HepG2 (cell line): ENCODE data around the gene SPACA4. TPM values are rescaled to one million over a fixed set of nuclear protein-coding genes. Genes with fewer than 3 reads are reported as not detected.

Experiments used
- AGO1 ChIP-seq: fragments of 200-400 bp; formaldehyde crosslinking; IDR thresholded peaks from 2 replicates; pipeline ENCODE4 v1.6.1; 2017; ENCODE audit warnings: mild to moderate bottlenecking, low read depth, low read length, moderate library complexity; ENCODE audit not compliant: poor library complexity, severe bottlenecking
- AGO2 ChIP-seq: fragments of 200-400 bp; formaldehyde crosslinking; optimal IDR thresholded peaks from 2 replicates; pipeline ENCODE3; 2017; ENCODE audit warnings: mild to moderate bottlenecking, low read depth, low read length, moderate library complexity
- DPF2 ChIP-seq: sonication (generic); formaldehyde crosslinking; IDR thresholded peaks from 2 replicates; pipeline ENCODE4 v1.4.0; 2020; ENCODE audit warnings: mild to moderate bottlenecking, low read depth, missing genetic modification reagents, borderline replicate concordance
- EZH2 ChIP-seq: conservative IDR thresholded peaks from 2 replicates; pipeline ENCODE4 v1.6.1; 2012; ENCODE audit warnings: mild to moderate bottlenecking, low read depth, low read length, moderate library complexity
- HES4 ChIP-seq: sonication (generic); formaldehyde crosslinking; IDR thresholded peaks from 2 replicates; pipeline ENCODE4 v1.9.0; 2021; ENCODE audit warnings: mild to moderate bottlenecking, missing genetic modification reagents, borderline replicate concordance
- HMG20B ChIP-seq: conservative IDR thresholded peaks from 2 replicates; pipeline ENCODE4 v1.6.1; 2016; ENCODE audit warnings: missing genetic modification reagents, missing compliant biosample characterization
- HNRNPL ChIP-seq: fragments of 200-400 bp; formaldehyde crosslinking; IDR thresholded peaks from 2 replicates; pipeline ENCODE4 v1.6.1; 2017; ENCODE audit warnings: mild to moderate bottlenecking, low read depth, low read length
- HNRNPLL ChIP-seq: fragments of 200-400 bp; formaldehyde crosslinking; IDR thresholded peaks from 2 replicates; pipeline ENCODE4 v1.6.1; 2017; ENCODE audit warnings: mild to moderate bottlenecking, low read depth, low read length; ENCODE audit not compliant: poor library complexity, severe bottlenecking
- HOXA3 ChIP-seq: sonication (generic); formaldehyde crosslinking; IDR thresholded peaks from 2 replicates; pipeline ENCODE4 v1.5.0; 2020; ENCODE audit warnings: missing genetic modification reagents
- JUND ChIP-seq: sonication (generic); formaldehyde crosslinking; IDR thresholded peaks from 2 replicates; pipeline ENCODE4 v1.8.0; 2022; ENCODE audit warnings: mild to moderate bottlenecking, missing genetic modification reagents
- KDM2A ChIP-seq: sonication (generic); formaldehyde crosslinking; IDR thresholded peaks from 2 replicates; pipeline ENCODE4 v1.4.0; 2020; ENCODE audit warnings: low read depth, missing genetic modification reagents, borderline replicate concordance
- NFYB ChIP-seq: sonication (generic); formaldehyde crosslinking; IDR thresholded peaks from 2 replicates; pipeline ENCODE4 v1.4.0; 2020; ENCODE audit warnings: missing genetic modification reagents
- NONO ChIP-seq, 2 experiments: fragments of 450-650 bp in 1 of 2; sonication (generic) in 1 of 2; formaldehyde crosslinking in 1 of 2; IDR thresholded peaks in 1 of 2; conservative IDR thresholded peaks in 1 of 2; 2 replicates each; pipeline versions ENCODE4 v1.6.1 to v1.8.0; 2017 to 2022; ENCODE audit warnings: mild to moderate bottlenecking in 1 of 2, missing genetic modification reagents in 1 of 2, moderate library complexity in 1 of 2
- PAXIP1 ChIP-seq: sonication (generic); formaldehyde crosslinking; conservative IDR thresholded peaks from 2 replicates; pipeline ENCODE4 v1.4.0; 2020; ENCODE audit warnings: mild to moderate bottlenecking, missing genetic modification reagents, moderate library complexity
- POLR2G ChIP-seq: fragments of 200-400 bp; formaldehyde crosslinking; IDR thresholded peaks from 2 replicates; pipeline ENCODE4 v1.6.1; 2018; ENCODE audit warnings: mild to moderate bottlenecking, low read depth, low read length, moderate library complexity
- RAD51 ChIP-seq: fragments of 450-650 bp; IDR thresholded peaks from 2 replicates; pipeline ENCODE4 v1.6.1; 2016; ENCODE audit warnings: borderline replicate concordance
- RARA ChIP-seq: IDR thresholded peaks from 2 replicates; pipeline ENCODE4 v1.6.1; 2016; ENCODE audit warnings: missing genetic modification reagents, missing compliant biosample characterization
- RBFOX2 ChIP-seq: fragments of 200-400 bp; formaldehyde crosslinking; IDR thresholded peaks from 2 replicates; pipeline ENCODE4 v1.6.1; 2017; ENCODE audit warnings: low read depth, mild to moderate bottlenecking, low read length
- RELA ChIP-seq: sonication (generic); formaldehyde crosslinking; IDR thresholded peaks from 2 replicates; pipeline ENCODE4 v1.4.0; 2020; ENCODE audit warnings: missing genetic modification reagents
- RXRA ChIP-seq: sonication (generic); formaldehyde crosslinking; IDR thresholded peaks from 2 replicates; pipeline ENCODE4 v1.5.1; 2020; ENCODE audit warnings: missing genetic modification reagents
- TP53 ChIP-seq: sonication (generic); formaldehyde crosslinking; conservative IDR thresholded peaks from 2 replicates; pipeline ENCODE4 v1.4.0; 2020; ENCODE audit warnings: missing genetic modification reagents
- ZC3H13 ChIP-seq: sonication (generic); formaldehyde crosslinking; IDR thresholded peaks from 2 replicates; pipeline ENCODE4 v1.8.1; 2023; ENCODE audit warnings: mild to moderate bottlenecking, missing genetic modification reagents, moderate library complexity
- ZNF484 ChIP-seq: sonication (generic); formaldehyde crosslinking; IDR thresholded peaks from 2 replicates; pipeline ENCODE4 v1.5.1; 2020; ENCODE audit warnings: mild to moderate bottlenecking, low read depth, missing genetic modification reagents, borderline replicate concordance
- ZNF512B ChIP-seq: sonication (generic); formaldehyde crosslinking; IDR thresholded peaks from 2 replicates; pipeline ENCODE4 v1.5.1; 2020; ENCODE audit warnings: missing genetic modification reagents, mild to moderate bottlenecking, borderline replicate concordance
- ZNF878 ChIP-seq: sonication (generic); formaldehyde crosslinking; IDR thresholded peaks from 2 replicates; pipeline ENCODE4 v1.8.1; 2023; ENCODE audit warnings: mild to moderate bottlenecking, missing genetic modification reagents, moderate library complexity
- polyA plus RNA-seq, 8 experiments: library from polyadenylated mRNA; depleted of rRNA in 3 of 8; stranded (reverse) in 7 of 8; unstranded in 1 of 8; fragments of >200 nt; fragmentation: Illumina TruSeq in 4 of 8; extraction: Trizol in 4 of 8; gene quantifications; 2 replicates each; pipeline versions ENCODE4 v1.2.1 to v1.2.3, GENCODE V29; 2011 to 2016; ENCODE audit warnings: low read depth in 4 of 8, missing spikeins in 1 of 8, mixed read lengths in 1 of 8; ENCODE audit not compliant: insufficient read depth in 1 of 8
- total RNA-seq, 5 experiments: library from RNA; depleted of rRNA; stranded (reverse); fragments of >200 nt; fragmentation: Illumina TruSeq; extraction: Trizol; gene quantifications; 2 replicates each; pipeline ENCODE4 v1.2.3, GENCODE V29; 2016; ENCODE audit warnings: low read depth in 1 of 5

SPACA4 gene
- total and polyA plus RNA-seq, 2 of the 13 experiments (the other 11 are each of a cell fraction or from before 2014, with no cell fraction given): not detected

GRCh38 chr19:48629599-48630295 is 23.2 kb downstream of the SPACA4 start (continued):
- no peak for TF ChIP-seq ZNF512B (CRISPR knock-in tag)
- TF ChIP-seq RARA (CRISPR knock-in tag): no peak
- no peak for TF ChIP-seq HMG20B (CRISPR knock-in tag)
- TF ChIP-seq NONO (IDR thresholded peaks at IDR 0.05): no peak
- TF ChIP-seq NONO (CRISPR knock-in tag; conservative IDR thresholded peaks at IDR 0.05): no peak
- no peak for TF ChIP-seq KDM2A (CRISPR knock-in tag)
- peak; percentile 93 for TF ChIP-seq AGO1
- peak; percentile 48; the same call in 1 of the 2 replicates for TF ChIP-seq ZC3H13 (CRISPR knock-in tag)
- TF ChIP-seq ZNF878 (CRISPR knock-in tag): no peak
- TF ChIP-seq RELA (CRISPR knock-in tag): no peak
- no peak for TF ChIP-seq RXRA (CRISPR knock-in tag)
- no peak for TF ChIP-seq NFYB (CRISPR knock-in tag)
- TF ChIP-seq RBFOX2: peak; percentile 72
- TF ChIP-seq HOXA3 (CRISPR knock-in tag): 0 out of 2 replicates have a peak, but pooled peaks have one; percentile 31
- TF ChIP-seq ZNF484 (CRISPR knock-in tag): no peak
- TF ChIP-seq POLR2G: 0 out of 2 replicates have a peak, but pooled peaks have one; percentile 18
- TF ChIP-seq RAD51: no peak
- TF ChIP-seq HNRNPL: 0 out of 2 replicates have a peak, but pooled peaks have one; percentile 49
- TF ChIP-seq DPF2 (CRISPR knock-in tag): no peak
- TF ChIP-seq JUND (CRISPR knock-in tag): no peak
- TF ChIP-seq TP53 (CRISPR knock-in tag): no peak
- TF ChIP-seq AGO2: peak; percentile 93
- no peak for TF ChIP-seq HES4
- TF ChIP-seq HNRNPLL: peak; percentile 15
- TF ChIP-seq PAXIP1: no peak
- no peak for TF ChIP-seq EZH2
